Stromal cell of bone marrow (primary cell): ENCODE results near the gene CCL4.
"Not testable (repeated sequence)": the region's sequence is repeated elsewhere in the genome, so short reads cannot be mapped to it uniquely, and the experiment has no call there.

ENCODE experiments used
- DNase-seq: peaks from one replicate; pipeline ENCODE4 v3.0.0-alpha.2; 2012; ENCODE audit warnings: low read depth

Gene CCL4

GRCh38 chr17:36103401-36103975 lies at the start of gene CCL4:
TSS of gene CCL4 (plus strand) at chr17:36103827. CDS start at chr17:36103906, 79 bp downstream.
- DNase-seq = not testable (repeated sequence)

DNA sequence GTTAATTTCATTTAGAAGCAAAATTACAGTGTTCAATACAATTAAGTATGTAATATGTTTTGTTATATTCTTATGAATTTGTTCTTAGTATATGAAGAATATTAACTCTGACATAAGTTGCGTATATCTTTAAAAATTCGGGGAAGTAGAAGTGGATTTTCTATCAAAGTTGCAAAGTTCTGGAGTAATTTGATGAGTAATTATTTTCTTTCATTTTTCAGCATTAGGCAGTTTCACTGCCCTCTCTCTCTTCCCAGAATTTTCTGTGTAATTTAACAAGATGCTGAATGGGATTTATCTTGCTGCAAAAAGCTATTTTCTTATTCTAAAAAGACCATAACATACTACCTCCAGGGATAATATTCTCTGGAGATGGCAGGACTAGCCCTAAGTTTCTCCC lies 48.5 kb upstream of the CCL4 start:
- DNase-seq = no peak

GRCh38 chr17:36055921-36056520 lies 47.6 kb upstream of the CCL4 start:
- DNase-seq = no peak

DNA sequence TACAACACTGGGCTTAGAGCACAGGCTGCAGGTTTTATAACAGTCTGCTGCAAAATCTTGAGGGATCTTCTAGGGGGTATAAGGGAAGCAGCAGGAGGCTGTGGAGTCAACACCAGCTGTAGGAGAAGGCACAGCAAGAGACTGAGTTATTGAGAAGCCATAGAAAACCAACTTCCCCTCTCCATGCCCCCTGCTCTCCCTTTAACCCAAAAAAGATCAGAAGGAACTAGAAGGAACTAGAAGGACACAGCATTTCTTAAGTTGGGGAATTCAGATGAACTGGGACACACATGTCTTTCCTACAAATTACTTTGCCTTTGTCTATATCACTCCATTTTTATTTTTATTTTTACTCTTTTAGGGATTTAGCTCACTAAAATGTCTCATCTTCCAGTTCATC lies 45.7 kb upstream of the CCL4 start:
- DNase-seq = no peak

DNA sequence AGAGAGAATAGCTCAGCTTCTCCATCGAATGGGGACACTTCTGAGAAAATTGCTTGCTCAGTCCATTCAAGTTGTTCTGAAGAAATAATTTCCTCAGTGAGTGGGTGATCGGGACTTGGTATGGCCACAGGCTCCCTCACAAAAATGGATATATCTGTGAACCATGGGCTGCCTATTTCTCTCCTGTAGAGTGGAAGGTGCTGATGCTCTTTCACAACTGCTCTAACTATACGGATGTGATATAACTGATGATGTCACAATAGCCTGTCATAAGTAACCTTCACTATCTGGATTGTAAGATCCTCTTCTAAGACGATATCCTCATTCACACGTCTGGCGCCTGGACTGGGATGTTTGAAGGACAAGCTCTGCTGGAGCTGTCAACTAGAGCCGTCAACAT lies 44.2 kb upstream of the CCL4 start:
- DNase-seq = no peak

DNA sequence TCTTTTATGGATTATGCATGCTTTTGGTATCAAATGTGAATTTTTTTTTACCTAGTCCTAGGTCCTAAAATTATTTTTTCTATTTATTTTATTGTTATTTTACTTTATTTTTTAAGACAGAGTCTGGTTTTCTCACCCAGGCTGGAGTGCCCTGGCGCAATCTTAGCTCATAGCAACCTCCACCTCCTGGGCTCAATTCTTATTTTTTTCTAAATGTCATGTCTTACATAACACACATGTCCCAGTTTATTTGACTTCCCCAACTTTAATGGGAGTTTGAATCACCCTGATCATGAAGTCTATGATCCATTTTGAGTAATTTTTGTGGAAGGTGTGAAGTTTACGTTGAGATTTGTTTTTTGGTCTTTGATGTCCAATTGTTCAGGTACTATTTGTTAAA lies 42.8 kb upstream of the CCL4 start:
- DNase-seq = no peak

GRCh38 chr17:36063786-36064541 lies 39.7 kb upstream of the CCL4 start, which contains the start of gene CCL18:
TSS of gene CCL18 (plus strand) at chr17:36064272. CDS start at chr17:36064343, 71 bp downstream.
- no peak for DNase-seq

DNA sequence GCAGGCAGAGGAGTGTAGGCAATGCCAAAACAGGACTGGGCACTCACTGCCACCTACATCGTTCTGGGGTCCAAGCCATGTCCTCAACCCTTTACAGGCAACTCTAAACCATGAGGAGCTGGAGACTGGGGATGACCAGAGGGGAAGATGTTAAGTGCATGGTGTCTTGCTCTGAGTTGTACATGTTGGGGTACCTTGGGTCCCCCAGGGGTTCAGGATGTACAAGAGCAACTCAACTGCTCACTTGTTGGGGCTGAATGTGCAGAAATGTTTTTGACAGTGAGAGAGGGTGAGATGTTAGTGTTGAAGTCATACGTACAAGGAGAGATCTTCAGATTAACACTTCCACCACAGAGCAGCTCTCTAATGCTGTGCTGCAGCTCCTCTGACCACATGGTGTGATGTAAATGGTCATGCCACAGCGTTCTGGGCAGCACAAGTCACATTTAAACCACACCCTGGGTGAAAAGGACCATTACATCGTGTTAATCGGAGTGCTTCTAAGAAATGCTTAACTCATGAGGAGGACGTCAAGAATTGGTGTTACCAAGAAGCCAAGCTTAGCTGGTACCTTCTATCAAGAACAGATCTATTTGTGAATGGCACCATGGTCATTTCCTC lies 37.2 kb upstream of the CCL4 start:
- no peak for DNase-seq

DNA sequence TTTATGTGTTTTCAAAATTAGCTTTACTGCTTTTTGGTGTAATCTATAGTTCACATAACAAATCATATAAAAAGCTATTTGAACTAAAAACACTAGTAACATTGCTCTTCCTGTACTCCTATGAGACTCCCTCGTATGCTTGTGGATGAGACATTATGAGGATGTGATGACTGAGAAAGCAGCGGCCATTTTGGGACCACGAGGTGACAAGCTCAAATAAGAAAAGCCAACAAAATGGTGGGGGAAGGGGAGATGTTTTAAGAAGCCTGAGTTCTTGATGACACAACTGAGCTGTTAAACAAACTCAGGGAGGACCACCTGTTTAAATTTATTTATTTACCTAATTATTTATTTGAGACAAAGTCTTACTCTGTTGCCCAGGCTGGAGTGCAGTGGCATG lies 35.1 kb upstream of the CCL4 start:
- no peak for DNase-seq

- no peak for DNase-seq
These were observed 34.5 kb upstream of the CCL4 start for GRCh38 chr17:36069136-36069535.

DNA sequence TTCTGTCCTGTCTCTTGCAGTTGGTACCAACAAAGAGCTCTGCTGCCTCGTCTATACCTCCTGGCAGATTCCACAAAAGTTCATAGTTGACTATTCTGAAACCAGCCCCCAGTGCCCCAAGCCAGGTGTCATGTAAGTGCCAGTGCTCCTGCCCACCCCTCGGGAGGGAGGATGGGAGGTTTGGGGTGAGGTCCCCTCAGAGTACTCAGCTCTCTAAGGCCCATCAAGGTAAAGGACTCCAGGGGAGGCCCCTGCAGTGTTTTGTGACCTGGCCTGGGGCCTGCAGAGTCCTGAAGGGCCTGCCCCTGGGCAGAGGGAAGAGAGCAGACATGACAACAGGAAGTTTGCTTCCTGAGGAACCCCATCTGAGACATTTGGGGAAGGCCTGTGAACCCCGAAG lies 33.2 kb upstream of the CCL4 start:
- DNase-seq = no peak

GRCh38 chr17:36071751-36072150 lies 31.9 kb upstream of the CCL4 start:
- no peak for DNase-seq

GRCh38 chr17:36072431-36073121 lies 31.1 kb upstream of the CCL4 start:
- peak; percentile 5 for DNase-seq

GRCh38 chr17:36074365-36074764 lies 29.3 kb upstream of the CCL4 start:
- DNase-seq = no peak

- not testable (repeated sequence) for DNase-seq
These were observed 21.8 kb upstream of the CCL4 start for GRCh38 chr17:36081681-36082471.

GRCh38 chr17:36082482-36083120 lies 21.0 kb upstream of the CCL4 start:
- not testable (repeated sequence) for DNase-seq

DNA sequence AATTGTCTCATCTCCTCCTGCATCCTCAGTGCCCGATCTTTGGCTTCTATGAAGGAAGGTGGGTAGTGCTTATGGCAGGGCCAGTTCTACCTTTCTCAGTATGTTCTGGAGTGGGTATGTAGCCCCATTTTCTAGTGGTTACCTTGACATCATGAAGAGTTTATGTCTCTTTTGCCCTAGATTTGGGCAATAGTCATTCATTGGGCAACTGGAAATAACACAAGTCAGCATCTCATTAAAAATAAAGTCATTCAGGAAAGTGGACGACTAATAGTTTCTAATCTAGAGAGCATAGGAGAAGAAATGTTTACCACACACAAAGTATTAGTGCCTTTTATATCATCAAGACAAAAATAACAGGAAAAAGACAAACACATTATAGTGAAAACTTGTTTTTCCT lies 19.9 kb upstream of the CCL4 start:
- not testable (repeated sequence) for DNase-seq

DNA sequence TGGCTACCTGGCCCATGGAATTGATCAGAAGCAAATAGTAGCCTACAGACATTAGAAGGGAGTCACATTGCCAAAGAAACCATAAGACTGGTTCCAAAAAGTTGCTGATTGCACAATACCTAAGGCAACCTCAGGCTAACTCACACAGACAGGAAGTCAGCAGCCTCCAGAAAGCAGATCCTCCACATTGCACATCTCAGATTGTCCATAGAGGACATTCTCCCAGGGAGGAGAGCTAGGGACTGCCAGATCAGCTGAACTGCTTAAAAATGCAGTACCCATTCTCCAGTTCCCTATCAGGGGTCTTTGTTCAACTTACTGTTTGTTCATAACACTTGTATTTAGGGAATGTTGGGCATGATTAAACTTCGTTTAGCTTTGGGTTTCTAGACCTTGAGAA lies 17.9 kb upstream of the CCL4 start:
- peak; percentile 7 for DNase-seq

DNA sequence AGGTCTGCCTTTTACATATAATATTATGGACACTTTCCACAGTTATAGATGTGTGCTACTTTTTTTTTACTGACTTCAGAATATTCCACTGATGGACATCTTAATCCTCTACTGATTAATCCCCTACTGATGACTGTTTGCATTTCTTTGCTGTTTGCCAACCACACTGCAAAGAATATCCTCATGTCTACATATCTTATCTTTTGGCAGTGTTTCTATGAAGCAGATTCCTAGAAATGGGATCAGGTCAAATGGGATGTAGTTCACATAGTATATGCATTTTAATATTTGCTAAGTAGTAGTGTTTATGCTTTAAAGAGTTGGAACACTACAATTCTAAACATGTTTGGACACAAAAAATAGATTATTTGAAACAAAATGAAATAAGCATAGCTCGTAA lies 16.8 kb upstream of the CCL4 start:
- DNase-seq = no peak

DNA sequence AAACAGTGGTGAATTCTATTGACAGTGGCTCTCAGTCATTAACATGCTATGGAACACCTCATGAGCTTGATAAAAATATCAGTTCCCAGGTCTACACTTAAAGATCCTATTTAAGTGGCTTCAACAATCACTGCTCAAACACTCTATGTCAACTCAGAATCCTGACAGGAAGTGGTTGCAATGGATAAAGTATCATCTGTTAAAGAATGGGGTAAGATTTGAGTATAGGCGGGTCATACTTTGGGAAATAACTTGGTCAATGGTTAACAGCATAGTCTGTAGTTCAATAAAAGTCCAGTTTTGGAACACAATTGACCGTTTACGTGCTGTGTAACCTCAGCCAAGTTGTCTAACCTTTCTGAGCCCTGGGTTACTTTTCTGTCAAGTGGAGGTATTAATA lies 16.2 kb upstream of the CCL4 start:
- DNase-seq = not testable (repeated sequence)
